HepG2 (cell line): ENCODE data around the gene GPATCH2. TPM values are rescaled to one million over a fixed set of nuclear protein-coding genes. Genes with fewer than 3 reads are reported as not detected.

ENCODE experiments used
- ATAC-seq: fragments of 200-7000 bp; cut with Tn5 transposase; 3 replicates; pipeline ENCODE4 v1.9.1; 2020; ENCODE audit warnings: mild to moderate bottlenecking, moderate library complexity
- BruUV-seq: library from RNA; stranded (reverse); fragments of 400-500 nt; replicated peaks from 2 replicates; lab custom pipeline; 2021; lab: Mats Ljungman, UMichigan
- CTCF ChIA-PET: fragments of 300-600 bp; formaldehyde crosslinking; extraction: SDS; loops from one replicate; lab custom pipeline; 2021; ENCODE audit warnings: low total read pairs, inconsistent platforms, low intra/inter-chr PET ratio; lab: Yijun Ruan, JAX
- POLR2A ChIA-PET: fragments of 350-600 bp; sonication (Branson Sonifier 250); formaldehyde crosslinking; loops from one replicate; lab custom pipeline; 2020; ENCODE audit warnings: antibody characterized with exemption, inconsistent platforms; lab: Yijun Ruan, JAX
- DNase-seq: peaks from one replicate; pipeline ENCODE4 v3.0.0-alpha.2; 2015; ENCODE audit warnings: low spot score
- FAIRE-seq: peaks from 3 replicates; lab custom pipeline; 2011; peaks lifted over from hg19 to GRCh38; lab: Jason Lieb, UNC
- H2AFZ ChIP-seq: one replicate; pipeline ENCODE4 v1.6.1; 2011; ENCODE audit warnings: low read length, inconsistent platforms
- H3K27ac ChIP-seq: fragments of 300-600 bp; 3 replicates; pipeline ENCODE4 v1.8.0; 2011; ENCODE audit warnings: mixed run types, mild to moderate bottlenecking, mixed read lengths, low read length, inconsistent platforms; ENCODE audit not compliant: insufficient read depth; ENCODE audit errors: extremely low read length
- H3K27me3 ChIP-seq, 2 experiments: fragments of 200-600 bp in 1 of 2; 2 replicates in 1 of 2; 3 replicates in 1 of 2; pipeline versions ENCODE4 v1.6.0 to v1.8.0; 2011; ENCODE audit warnings: low read length in 2 of 2, mild to moderate bottlenecking in 2 of 2, moderate library complexity in 2 of 2, inconsistent platforms in 1 of 2; ENCODE audit not compliant: insufficient read depth in 2 of 2, control insufficient read depth in 1 of 2
- H3K36me3 ChIP-seq, 2 experiments: fragments of 200-600 bp in 1 of 2; replicated peaks in 1 of 2; 2 replicates in 1 of 2; 3 replicates in 1 of 2; pipeline versions ENCODE4 v1.5.1 to v1.8.0; 2011; ENCODE audit warnings: low read length in 2 of 2, inconsistent platforms in 1 of 2; ENCODE audit not compliant: insufficient read depth in 2 of 2, control insufficient read depth in 1 of 2
- H3K4me1 ChIP-seq: 2 replicates; pipeline ENCODE4 v1.5.1; 2012; ENCODE audit warnings: low read length, inconsistent platforms; ENCODE audit not compliant: insufficient read depth
- H3K4me2 ChIP-seq: 2 replicates; pipeline ENCODE4 v1.6.0; 2011; ENCODE audit warnings: low read depth, low read length, inconsistent platforms
- H3K4me3 ChIP-seq, 3 experiments: fragments of 200-600 bp in 1 of 3; sonication (generic), shearing (Covaris generic) in 1 of 3; replicated peaks in 1 of 3; 2 replicates each; pipeline ENCODE4 v1.5.1; 2011 to 2016; ENCODE audit warnings: low read length in 3 of 3, inconsistent platforms in 2 of 3, low read depth in 2 of 3, mild to moderate bottlenecking in 2 of 3, control low read depth in 1 of 3, mixed read lengths in 1 of 3; ENCODE audit not compliant: insufficient read depth in 1 of 3
- H3K79me2 ChIP-seq: one replicate; pipeline ENCODE4 v1.6.1; 2011; ENCODE audit warnings: low read length, inconsistent platforms; ENCODE audit not compliant: insufficient read depth
- H3K9ac ChIP-seq: 2 replicates; pipeline ENCODE4 v1.6.0; 2011; ENCODE audit warnings: mild to moderate bottlenecking, low read depth, low read length, inconsistent platforms; ENCODE audit not compliant: insufficient read depth
- H3K9me3 ChIP-seq: 2 replicates; pipeline ENCODE4 v1.5.1; 2012; ENCODE audit warnings: mild to moderate bottlenecking, low read length
- H4K20me1 ChIP-seq: 2 replicates; pipeline ENCODE4 v1.6.0; 2011; ENCODE audit warnings: inconsistent platforms, mild to moderate bottlenecking, low read length, moderate library complexity; ENCODE audit not compliant: insufficient read depth
- FOXO1 ChIP-seq: sonication (generic); formaldehyde crosslinking; IDR thresholded peaks from 2 replicates; pipeline ENCODE4 v1.4.0; 2020; ENCODE audit warnings: missing genetic modification reagents
- HMG20A ChIP-seq: IDR thresholded peaks from 2 replicates; pipeline ENCODE4 v1.6.1; 2016; ENCODE audit warnings: borderline replicate concordance
- HOXA3 ChIP-seq: sonication (generic); formaldehyde crosslinking; IDR thresholded peaks from 2 replicates; pipeline ENCODE4 v1.5.0; 2020; ENCODE audit warnings: missing genetic modification reagents
- KDM2A ChIP-seq: sonication (generic); formaldehyde crosslinking; IDR thresholded peaks from 2 replicates; pipeline ENCODE4 v1.4.0; 2020; ENCODE audit warnings: low read depth, missing genetic modification reagents, borderline replicate concordance
- KDM5B ChIP-seq: sonication (generic); formaldehyde crosslinking; IDR thresholded peaks from 2 replicates; pipeline ENCODE4 v1.4.0; 2020; ENCODE audit warnings: missing genetic modification reagents, mild to moderate bottlenecking, borderline replicate concordance
- KLF12 ChIP-seq: sonication (generic); formaldehyde crosslinking; IDR thresholded peaks from 2 replicates; pipeline ENCODE4 v1.4.0; 2020; ENCODE audit warnings: missing genetic modification reagents, borderline replicate concordance
- MTA3 ChIP-seq: sonication (generic); formaldehyde crosslinking; IDR thresholded peaks from 2 replicates; pipeline ENCODE4 v1.4.0; 2020; ENCODE audit warnings: missing genetic modification reagents
- NR2C2 ChIP-seq: sonication (generic); formaldehyde crosslinking; IDR thresholded peaks from 2 replicates; pipeline ENCODE4 v1.4.0; 2020; ENCODE audit warnings: missing genetic modification reagents, mild to moderate bottlenecking, moderate library complexity, borderline replicate concordance
- SNAI1 ChIP-seq: sonication (generic); formaldehyde crosslinking; IDR thresholded peaks from 2 replicates; pipeline ENCODE4 v1.5.0; 2020; ENCODE audit warnings: mild to moderate bottlenecking, missing genetic modification reagents, borderline replicate concordance
- SNRNP70 ChIP-seq: fragments of 200-400 bp; formaldehyde crosslinking; IDR thresholded peaks from 2 replicates; pipeline ENCODE4 v1.6.1; 2017; ENCODE audit warnings: mild to moderate bottlenecking, low read depth, low read length, moderate library complexity
- SP2 ChIP-seq: sonication (generic); formaldehyde crosslinking; IDR thresholded peaks from 2 replicates; pipeline ENCODE4 v1.5.1; 2020; ENCODE audit warnings: mild to moderate bottlenecking, missing genetic modification reagents
- SRSF1 ChIP-seq: fragments of 200-400 bp; formaldehyde crosslinking; optimal IDR thresholded peaks from 2 replicates; pipeline ENCODE3; 2017; ENCODE audit warnings: mild to moderate bottlenecking, low read depth, low read length, moderate library complexity
- ZNF180 ChIP-seq: sonication (generic); formaldehyde crosslinking; IDR thresholded peaks from 2 replicates; pipeline ENCODE4 v1.4.0; 2020; ENCODE audit warnings: low read depth, missing genetic modification reagents, borderline replicate concordance
- ZNF251 ChIP-seq: sonication (generic); formaldehyde crosslinking; IDR thresholded peaks from 2 replicates; pipeline ENCODE4 v1.9.0; 2021; ENCODE audit warnings: mild to moderate bottlenecking, missing genetic modification reagents
- ZNF263 ChIP-seq: sonication (generic); formaldehyde crosslinking; IDR thresholded peaks from 2 replicates; pipeline ENCODE4 v1.4.0; 2020; ENCODE audit warnings: missing genetic modification reagents
- ZNF333 ChIP-seq: sonication (generic); formaldehyde crosslinking; IDR thresholded peaks from 2 replicates; pipeline ENCODE4 v1.4.0; 2020; ENCODE audit warnings: mild to moderate bottlenecking, missing genetic modification reagents, borderline replicate concordance
- ZNF44 ChIP-seq: sonication (generic); formaldehyde crosslinking; IDR thresholded peaks from 2 replicates; pipeline ENCODE4 v1.5.1; 2020; ENCODE audit warnings: mild to moderate bottlenecking, missing genetic modification reagents
- ZNF557 ChIP-seq: sonication (generic); formaldehyde crosslinking; IDR thresholded peaks from 2 replicates; pipeline ENCODE4 v1.4.0; 2020; ENCODE audit warnings: missing genetic modification reagents
- WGBS: methylation state at CpG from one replicate; pipeline ENCODE4 v1.1.6; 2017; ENCODE audit warnings: low lambda C conversion rate; 5-methylcytosine and 5-hydroxymethylcytosine counted together
- in situ Hi-C: cut with HindIII; loops from 2 replicates; pipeline ENCODE4 v1.10.0; 2017; ENCODE audit warnings: low pct_unique_long_range_greater_than_20kb; ENCODE audit not compliant: extremely low pct_ligation_motif_present
- intact Hi-C: fragments of 100-400 bp; cut with micrococcal nuclease; formaldehyde crosslinking; loops from one replicate; pipeline ENCODE4 v1.10.0; 2022; ENCODE audit not compliant: unreplicated experiment
- polyA plus RNA-seq, 8 experiments: library from polyadenylated mRNA; depleted of rRNA in 3 of 8; stranded (reverse) in 7 of 8; unstranded in 1 of 8; fragments of >200 nt; fragmentation: Illumina TruSeq in 4 of 8; extraction: Trizol in 4 of 8; gene quantifications; 2 replicates each; pipeline versions ENCODE4 v1.2.1 to v1.2.3, GENCODE V29; 2011 to 2016; ENCODE audit warnings: low read depth in 4 of 8, missing spikeins in 1 of 8, mixed read lengths in 1 of 8; ENCODE audit not compliant: insufficient read depth in 1 of 8
- total RNA-seq, 5 experiments: library from RNA; depleted of rRNA; stranded (reverse); fragments of >200 nt; fragmentation: Illumina TruSeq; extraction: Trizol; gene quantifications; 2 replicates each; pipeline ENCODE4 v1.2.3, GENCODE V29; 2016; ENCODE audit warnings: low read depth in 1 of 5
- TF ChIP-seq, protein P1 (sequence below): sonication (generic); formaldehyde crosslinking; IDR thresholded peaks from 2 replicates; pipeline ENCODE4 v1.4.0; 2020; ENCODE audit warnings: mild to moderate bottlenecking, missing genetic modification reagents

GPATCH2 gene
- total and polyA plus RNA-seq, 2 of the 13 experiments (the other 11 are each of a cell fraction or from before 2014, with no cell fraction given): 3.5 to 15.7 TPM

DNA sequence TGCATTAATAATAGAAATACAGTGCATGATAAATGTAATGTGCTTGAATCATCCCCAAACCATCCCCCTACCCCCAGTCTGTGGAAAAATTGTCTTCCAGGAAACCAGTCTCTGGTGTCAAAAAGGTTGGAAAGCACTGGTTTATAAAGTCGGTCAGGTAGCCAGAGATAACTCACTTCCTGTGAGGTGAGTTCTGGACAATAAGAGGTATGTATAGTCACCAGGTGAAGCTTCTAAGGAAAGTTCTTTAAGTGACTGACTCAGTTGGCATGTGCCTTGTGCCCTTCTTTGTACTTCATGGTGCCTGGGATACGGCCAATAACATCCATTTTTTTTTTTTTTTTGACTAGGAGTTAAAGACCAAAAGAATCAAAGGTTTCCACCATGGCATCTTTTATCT, 103.7 kb downstream of the GPATCH2 start:
- no TSS peak for BruUV-seq
- intact Hi-C loops: no loop called here

More for the DNA sequence above, 103.7 kb downstream of the GPATCH2 start:
- ChIA-PET CTCF (interaction anchor here (0.7 kb wide), 1 partner anchor 241 kb away, joined by 3 read pairs; no protein-coding TSS in a partner anchor), POLR2A (no interaction called here)
- Histone ChIP-seq H2AFZ (no peak overlapping the region), H3K4me1 (no peaks in the 10 kb centered on the region), H3K27me3 (no peaks in the 10 kb centered on the region), H3K4me3 (no peak overlapping the region), H3K36me3 (no peaks in the 10 kb centered on the region), H3K79me2 (no peaks in the 10 kb centered on the region), H4K20me1 (no peaks in the 10 kb centered on the region), H3K4me2 (no peak overlapping the region), H3K9me3 (no peaks in the 10 kb centered on the region), H3K9ac (no peak overlapping the region), H3K27ac (no peak overlapping the region)
- FAIRE-seq (no peak), ATAC-seq (no peak), DNase-seq (no peak)
- TF ChIP-seq ZNF251 (CRISPR knock-in tag) (no peak), MTA3 (no peak), SNRNP70 (no peak), HOXA3 (CRISPR knock-in tag) (no peak), ZNF180 (no peak), KDM2A (CRISPR knock-in tag) (no peak), SRSF1 (no peak), ZNF333 (CRISPR knock-in tag) (no peak), HMG20A (CRISPR knock-in tag) (no peak), ZNF44 (no peak), ZNF263 (CRISPR knock-in tag) (no peak), SNAI1 (no peak), KDM5B (CRISPR knock-in tag) (no peak), NR2C2 (CRISPR knock-in tag) (no peak), KLF12 (CRISPR knock-in tag) (no peak), FOXO1 (CRISPR knock-in tag) (no peak), ZNF557 (CRISPR knock-in tag) (no peak), SP2 (CRISPR knock-in tag) (no peak)
- TF ChIP-seq, protein P1, sequence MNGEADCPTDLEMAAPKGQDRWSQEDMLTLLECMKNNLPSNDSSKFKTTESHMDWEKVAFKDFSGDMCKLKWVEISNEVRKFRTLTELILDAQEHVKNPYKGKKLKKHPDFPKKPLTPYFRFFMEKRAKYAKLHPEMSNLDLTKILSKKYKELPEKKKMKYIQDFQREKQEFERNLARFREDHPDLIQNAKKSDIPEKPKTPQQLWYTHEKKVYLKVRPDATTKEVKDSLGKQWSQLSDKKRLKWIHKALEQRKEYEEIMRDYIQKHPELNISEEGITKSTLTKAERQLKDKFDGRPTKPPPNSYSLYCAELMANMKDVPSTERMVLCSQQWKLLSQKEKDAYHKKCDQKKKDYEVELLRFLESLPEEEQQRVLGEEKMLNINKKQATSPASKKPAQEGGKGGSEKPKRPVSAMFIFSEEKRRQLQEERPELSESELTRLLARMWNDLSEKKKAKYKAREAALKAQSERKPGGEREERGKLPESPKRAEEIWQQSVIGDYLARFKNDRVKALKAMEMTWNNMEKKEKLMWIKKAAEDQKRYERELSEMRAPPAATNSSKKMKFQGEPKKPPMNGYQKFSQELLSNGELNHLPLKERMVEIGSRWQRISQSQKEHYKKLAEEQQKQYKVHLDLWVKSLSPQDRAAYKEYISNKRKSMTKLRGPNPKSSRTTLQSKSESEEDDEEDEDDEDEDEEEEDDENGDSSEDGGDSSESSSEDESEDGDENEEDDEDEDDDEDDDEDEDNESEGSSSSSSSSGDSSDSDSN (CRISPR knock-in tag): no peak
- in situ Hi-C loops: no loop called here
- 95% methylated on average over 2 of the region's 2 CpGs for WGBS
